Measurements from ENCODE around the gene ARPC3. TPM values are rescaled to one million over a fixed set of nuclear protein-coding genes. Genes with fewer than 3 reads are reported as not detected.
"Not testable (repeated sequence)": the region's sequence is repeated elsewhere in the genome, so short reads cannot be mapped to it uniquely, and the experiment has no call there.

Gene ARPC3
- total RNA-seq, 1 donor from 2014 or later = 187 TPM

- not testable (repeated sequence) for DNase-seq (ENCODE audit: low spot score)
Measured at GRCh38 chr12:110420644-110421043, 29.5 kb downstream of the ARPC3 start.

GRCh38 chr12:110417113-110417512, 33.0 kb downstream of the ARPC3 start:
- not testable (repeated sequence) for DNase-seq (ENCODE audit: low spot score)

GRCh38 chr12:110410086-110410485, 40.1 kb downstream of the ARPC3 start:
- DNase-seq (ENCODE audit: low spot score) = not testable (repeated sequence)

GRCh38 chr12:110405126-110405662, 44.9 kb downstream of the ARPC3 start:
- not testable (repeated sequence) for DNase-seq (ENCODE audit: low spot score)

- no peak for DNase-seq (ENCODE audit: low spot score)
Measured at GRCh38 chr12:110403976-110404682, 46.0 kb downstream of the ARPC3 start.

- peak; percentile 97 for DNase-seq (ENCODE audit: low spot score)
Measured at GRCh38 chr12:110403146-110403975, 46.8 kb downstream of the ARPC3 start, which contains the start of gene ANAPC7. ANAPC7 (minus strand) TSS chr12:110403708; CDS start chr12:110403627, 81 bp downstream.

Other genes starting within 250 kb of the ARPC3 start
- gene ATP2A2, start 169.1 kb downstream of the ARPC3 start, total RNA-seq = 232 TPM
- 47.1 TPM for gene ANAPC7, start 46.6 kb downstream of the ARPC3 start, total RNA-seq
- 24.1 TPM for gene GPN3, start 17.9 kb upstream of the ARPC3 start, total RNA-seq
- gene FAM216A, start 18.5 kb upstream of the ARPC3 start, total RNA-seq = 6.6 TPM
- gene VPS29, start 51.8 kb upstream of the ARPC3 start, total RNA-seq = 110 TPM
- gene RAD9B, start 52.0 kb upstream of the ARPC3 start, total RNA-seq = 0.90 TPM
- 29.9 TPM for gene PPTC7, start 133.0 kb upstream of the ARPC3 start, total RNA-seq
- 22.7 TPM for gene TCTN1, start 163.8 kb upstream of the ARPC3 start, total RNA-seq
- gene HVCN1, start 238.8 kb upstream of the ARPC3 start, total RNA-seq = 4.2 TPM

Measured in mesenteric fat pad (tissue), 1 donor.